Naive thymus-derived CD4-positive, alpha-beta T cell (primary cell): ENCODE measurements around the gene ABHD16A. TPM values are rescaled to one million over a fixed set of nuclear protein-coding genes. Genes with fewer than 3 reads are reported as not detected.

Experiments
- ATAC-seq: fragments of 150-1000 bp; cut with Tn5 transposase; 2 replicates; pipeline ENCODE4 v1.10.0; 2021; ENCODE audit warnings: mild to moderate bottlenecking, moderate library complexity
- CTCF ChIA-PET: fragments of 350-600 bp; sonication (Branson Sonifier 250); formaldehyde crosslinking; loops from one replicate; lab custom pipeline; 2021; ENCODE audit warnings: antibody characterized with exemption; lab: Charles Lee
- POLR2A ChIA-PET: fragments of 350-600 bp; sonication (Branson Sonifier 250); formaldehyde crosslinking; loops from one replicate; lab custom pipeline; 2021; ENCODE audit warnings: antibody characterized with exemption, inconsistent platforms; lab: Charles Lee
- DNase-seq, 9 donors: peaks; one replicate each; pipeline versions ENCODE4 v3.0.0 to v3.0.0-alpha.2; 2020 to 2022; ENCODE audit warnings: mixed read lengths in 1 of 9
- H3K27ac ChIP-seq: one replicate; pipeline ENCODE4 v1.7.0; 2013; ENCODE audit warnings: mild to moderate bottlenecking, low read depth, low read length, moderate library complexity
- H3K27me3 ChIP-seq, 2 donors: one replicate each; pipeline ENCODE4 v1.7.0; 2013; ENCODE audit warnings: low read length in 2 of 2, mild to moderate bottlenecking in 2 of 2, moderate library complexity in 2 of 2; ENCODE audit not compliant: control insufficient read depth in 2 of 2, insufficient read depth in 2 of 2
- H3K36me3 ChIP-seq, 3 experiments: 1 replicate in 2 of 3; 2 replicates in 1 of 3; pipeline ENCODE4 v1.7.0; 2013; ENCODE audit warnings: low read length in 3 of 3, mild to moderate bottlenecking in 3 of 3, moderate library complexity in 1 of 3; ENCODE audit not compliant: insufficient read depth in 3 of 3, control insufficient read depth in 2 of 3
- H3K4me1 ChIP-seq, 2 donors: one replicate each; pipeline ENCODE4 v1.7.0; 2013; ENCODE audit warnings: low read length in 2 of 2, mild to moderate bottlenecking in 2 of 2, moderate library complexity in 1 of 2; ENCODE audit not compliant: control insufficient read depth in 2 of 2, insufficient read depth in 2 of 2
- H3K4me3 ChIP-seq: 2 replicates; pipeline ENCODE4 v1.7.0; 2013; ENCODE audit warnings: mild to moderate bottlenecking, low read length
- H3K9me3 ChIP-seq, 3 experiments: 1 replicate in 2 of 3; 2 replicates in 1 of 3; pipeline ENCODE4 v1.7.0; 2013; ENCODE audit warnings: low read length in 3 of 3; ENCODE audit not compliant: control insufficient read depth in 2 of 3
- H3K27ac Mint-ChIP-seq, 9 donors: one replicate each; pipeline ENCODE4 v1.8.0; 2020 to 2022; ENCODE audit warnings: mixed read lengths in 9 of 9, mild to moderate bottlenecking in 8 of 9, moderate library complexity in 5 of 9, inconsistent platforms in 2 of 9
- H3K27me3 Mint-ChIP-seq, 5 donors: one replicate each; pipeline ENCODE4 v1.8.0; 2021 to 2022; ENCODE audit warnings: mixed read lengths in 5 of 5, mild to moderate bottlenecking in 1 of 5
- H3K36me3 Mint-ChIP-seq, 5 donors: one replicate each; pipeline ENCODE4 v1.8.0; 2020 to 2022; ENCODE audit warnings: mixed read lengths in 5 of 5, mild to moderate bottlenecking in 3 of 5, inconsistent platforms in 1 of 5
- H3K4me1 Mint-ChIP-seq, 7 donors: one replicate each; pipeline ENCODE4 v1.8.0; 2020 to 2022; ENCODE audit warnings: mixed read lengths in 7 of 7, mild to moderate bottlenecking in 3 of 7, inconsistent platforms in 1 of 7
- H3K4me3 Mint-ChIP-seq, 10 donors: one replicate each; pipeline ENCODE4 v1.8.0; 2020 to 2022; ENCODE audit warnings: mild to moderate bottlenecking in 10 of 10, mixed read lengths in 10 of 10, moderate library complexity in 6 of 10, inconsistent platforms in 2 of 10
- H3K9me3 Mint-ChIP-seq, 11 donors: one replicate each; pipeline ENCODE4 v1.8.0; 2020 to 2022; ENCODE audit warnings: mixed read lengths in 11 of 11, mild to moderate bottlenecking in 4 of 11, inconsistent platforms in 1 of 11, moderate library complexity in 1 of 11
- intact Hi-C, 2 donors: fragments of 100-400 bp; cut with micrococcal nuclease; formaldehyde crosslinking; loops; one replicate each; pipeline ENCODE4 v1.15.1; 2023
- polyA plus RNA-seq, 2 donors: library from polyadenylated mRNA; unstranded; fragments of 300-500 nt; fragmentation: Illumina TruSeq; gene quantifications; one replicate each; pipeline ENCODE4 v1.2.3, GENCODE V29; 2021
- total RNA-seq, 6 experiments: library from RNA in 5 of 6; stranded (reverse) in 5 of 6; gene quantifications; 1 replicate in 5 of 6; 2 replicates in 1 of 6; pipeline ENCODE4 v1.2.3 and lab custom pipeline; 2021 to 2026

The ABHD16A gene
- total and polyA plus RNA-seq, 7 experiments from 2014 or later: 31.1 to 71.7 (median 62.9) TPM

DNA sequence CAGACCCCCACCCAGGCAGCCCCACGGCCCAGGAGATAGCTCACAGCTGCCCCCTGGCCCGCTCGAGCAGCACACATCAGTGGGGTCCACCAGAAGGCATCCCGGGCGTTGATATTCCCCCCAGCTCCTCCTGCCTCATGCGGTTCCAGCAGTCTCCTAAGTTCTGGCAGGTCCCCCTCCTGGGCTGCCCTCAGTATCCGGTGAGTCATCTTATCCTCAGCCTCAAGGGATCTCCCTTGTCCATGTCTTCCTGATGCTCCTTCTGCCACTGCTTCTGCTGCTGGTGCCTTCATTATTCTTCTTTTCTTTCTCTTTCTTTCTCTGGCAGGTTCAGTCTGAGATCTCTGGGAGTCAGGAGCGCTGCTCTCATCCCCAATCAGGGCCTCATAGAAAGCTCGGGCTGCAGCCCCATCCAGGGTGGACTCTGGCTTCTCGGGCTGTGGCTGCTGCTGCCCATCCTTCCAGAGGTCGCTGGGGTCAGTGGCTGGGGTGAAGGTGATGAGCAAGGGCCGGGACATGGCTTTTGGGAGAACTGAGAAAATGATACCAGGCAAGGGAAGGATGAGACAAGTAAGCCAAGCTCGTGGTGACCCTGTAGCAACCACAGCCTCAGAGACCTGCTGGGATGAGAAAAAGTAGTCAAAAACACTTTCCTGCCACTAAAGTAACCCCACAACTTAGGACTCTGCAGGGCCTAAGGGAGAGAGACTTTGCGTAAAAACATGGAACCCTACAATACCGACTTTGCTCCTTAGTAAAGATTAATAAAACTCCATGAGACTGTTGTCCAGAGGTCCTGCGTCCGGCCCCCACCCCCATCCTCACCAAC lies 38.9 kb downstream of the ABHD16A start:
- Histone ChIP-seq H3K36me3 (peaks cover 6 to 32% (median 9%) of the 10 kb centered on the region in 3 experiments), H3K4me1 (peaks cover 40 to 52% of the 10 kb centered on the region in 2 donors), H3K9me3 (no peaks in the 10 kb centered on the region), H3K4me3 (peak overlapping the region; percentile 91), H3K27me3 (no peaks in the 10 kb centered on the region), H3K27ac (peak overlapping the region; percentile 97)
- H3K4me1 Mint-ChIP-seq: peaks cover 37 to 87% (median 76%) of the 10 kb centered on the region in 7 donors
- intact Hi-C loops: loop anchor here (2.0 to 10.0 kb wide), 6 partner anchors 75 to 1751 kb away; partner anchors contain the start of genes ATF6B (in 1 of the 2), CUTA (in 1 of the 2), HSD17B8 (in 1 of the 2) and HSPA1B (in 1 of the 2)
- peaks cover 0 to 2% (median 0%) of the 10 kb centered on the region in 5 donors for H3K27me3 Mint-ChIP-seq
- ChIA-PET POLR2A (interaction anchor here (0.6 to 7.1 kb wide), 31 partner anchors 10 to 1540 kb away, joined by 3 to 193 read pairs (median 4); partner anchors contain the start of genes ABHD16A, APOM, BAG6 and DDX39B), CTCF (interaction anchor here (0.7 to 2.7 kb wide), 6 partner anchors 10 to 141 kb away, joined by 3 to 19 read pairs (median 4); partner anchors contain the start of genes APOM and BAG6)
- H3K36me3 Mint-ChIP-seq: peaks cover 7 to 44% (median 11%) of the 10 kb centered on the region in 5 donors
- ATAC-seq (no peak), DNase-seq (peak in 2 of 9 donors; percentile 18 to 33)
- peaks cover 0 to 2% (median 0%) of the 10 kb centered on the region in 11 donors for H3K9me3 Mint-ChIP-seq
- H3K4me3 Mint-ChIP-seq: peak overlapping the region; percentile 93 to 99 (median 96)
- peak overlapping the region; percentile 94 to 99 (median 98) for H3K27ac Mint-ChIP-seq

DNA sequence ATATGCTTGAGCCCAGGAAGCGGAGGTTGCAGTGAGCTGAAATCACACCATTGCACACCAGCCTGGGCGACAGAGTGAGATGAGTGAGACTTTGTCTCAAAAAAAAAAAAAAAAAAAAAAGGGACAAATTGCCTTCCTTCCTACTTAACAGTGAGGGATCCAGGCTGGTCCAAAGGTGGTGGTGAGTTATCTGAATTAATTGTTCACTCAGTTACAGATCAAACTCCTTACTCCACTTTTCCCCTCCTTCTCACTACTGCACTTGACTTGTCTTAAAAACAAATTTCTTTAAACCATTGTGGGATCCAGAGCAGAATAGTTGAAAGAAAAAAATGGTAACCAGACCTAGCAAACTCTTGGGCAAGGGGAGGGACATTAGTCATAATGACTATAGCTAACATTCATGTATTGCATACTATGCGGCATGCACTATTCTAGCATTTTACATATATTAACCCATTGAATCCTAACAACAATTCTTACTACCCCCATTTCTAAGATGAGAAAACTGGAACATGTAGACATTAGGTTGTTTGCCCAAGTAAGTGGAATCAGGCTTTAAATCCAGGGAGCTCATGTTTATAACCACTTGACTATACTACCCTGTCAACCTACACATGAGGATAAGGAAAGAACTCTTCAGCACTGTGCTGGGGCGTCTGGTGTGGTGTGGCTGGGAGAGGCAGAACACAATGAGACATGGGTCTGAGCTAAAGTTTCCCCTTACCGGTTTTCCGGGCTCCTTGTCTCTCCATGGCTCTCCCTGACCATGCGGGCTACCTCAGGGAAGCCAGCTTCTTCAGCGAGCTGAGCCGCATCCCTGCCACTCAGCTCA lies 39.8 kb downstream of the ABHD16A start:
- peak overlapping the region; percentile 51 to 99 (median 98) for H3K27ac Mint-ChIP-seq
- intact Hi-C loops: loop anchor here in 1 of 2 donors (10.0 kb wide), 2 partner anchors 1541 to 1751 kb away; partner anchors contain the start of genes CUTA, HSD17B8, PHF1 and RING1
- Histone ChIP-seq H3K4me1 (peaks cover 48 to 60% of the 10 kb centered on the region in 2 donors), H3K4me3 (peak overlapping the region; percentile 91), H3K36me3 (peaks cover 2 to 29% (median 4%) of the 10 kb centered on the region in 3 experiments), H3K9me3 (no peaks in the 10 kb centered on the region), H3K27me3 (no peaks in the 10 kb centered on the region), H3K27ac (peak overlapping the region; percentile 97)
- H3K27me3 Mint-ChIP-seq: peaks cover 0 to 2% (median 0%) of the 10 kb centered on the region in 5 donors
- peaks cover 7 to 44% (median 11%) of the 10 kb centered on the region in 5 donors for H3K36me3 Mint-ChIP-seq
- H3K9me3 Mint-ChIP-seq: peaks cover 0 to 2% (median 0%) of the 10 kb centered on the region in 11 donors
- DNase-seq: no peak
- H3K4me3 Mint-ChIP-seq: peak overlapping the region; percentile 93 to 99 (median 96)
- ChIA-PET POLR2A (interaction anchor here (0.7 to 7.1 kb wide), 10 partner anchors 10 to 495 kb away, joined by 3 to 193 read pairs (median 4); partner anchors contain the start of genes APOM, BAG6, DXO and LTB), CTCF (interaction anchor here (1.1 to 2.7 kb wide), 4 partner anchors 9 to 82 kb away, joined by 3 to 19 read pairs (median 4); partner anchors contain the start of genes APOM and BAG6)
- H3K4me1 Mint-ChIP-seq: peaks cover 45 to 89% (median 76%) of the 10 kb centered on the region in 7 donors
- ATAC-seq: no peak

DNA sequence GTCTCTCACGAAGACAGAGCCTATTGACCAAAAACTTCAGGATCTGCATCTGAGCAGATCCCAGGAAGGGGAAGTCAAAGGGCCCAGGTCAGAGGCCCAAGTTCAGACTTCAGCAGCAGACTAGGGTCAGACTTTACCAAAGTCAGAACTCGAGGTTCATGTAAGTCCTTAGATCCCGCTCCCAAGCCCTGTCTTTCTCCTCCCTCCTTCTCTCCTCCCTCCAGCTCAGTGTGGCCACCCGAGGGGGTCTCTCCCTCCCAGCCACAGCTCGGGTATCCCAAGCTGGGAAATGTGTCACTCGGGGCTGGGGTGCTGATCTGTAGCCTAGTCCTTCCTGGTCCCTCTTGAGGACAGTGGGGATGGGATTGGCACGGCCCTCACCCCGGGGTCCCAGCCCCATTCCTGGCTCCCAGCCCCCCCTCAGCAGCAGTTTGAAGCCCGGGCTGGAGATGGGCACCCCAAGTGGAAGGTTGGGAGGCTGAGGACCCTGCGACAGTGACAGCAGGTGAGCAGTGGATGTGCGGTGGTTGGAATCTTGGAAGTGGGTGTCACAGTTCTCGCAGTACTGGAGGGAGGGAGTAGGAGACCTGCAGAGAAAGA lies 40.9 kb downstream of the ABHD16A start:
- ATAC-seq (no peak), DNase-seq (no peak)
- ChIA-PET CTCF (no interaction called here), POLR2A (interaction anchor here (0.6 to 7.1 kb wide), 8 partner anchors 9 to 168 kb away, joined by 3 to 193 read pairs (median 6); partner anchors contain the start of genes ABHD16A, APOM, BAG6 and LY6G5C)
- H3K4me3 Mint-ChIP-seq: peak overlapping the region; percentile 9 to 98 (median 91)
- no peaks in the 10 kb centered on the region for H3K27me3 ChIP-seq
- peaks cover 0 to 2% (median 0%) of the 10 kb centered on the region in 5 donors for H3K27me3 Mint-ChIP-seq
- peak overlapping the region; percentile 41 to 95 (median 78) for H3K27ac Mint-ChIP-seq
- no peaks in the 10 kb centered on the region for H3K9me3 ChIP-seq
- peaks cover 50 to 62% of the 10 kb centered on the region in 2 donors for H3K4me1 ChIP-seq
- H3K4me1 Mint-ChIP-seq: peaks cover 48 to 90% (median 76%) of the 10 kb centered on the region in 7 donors
- no peak overlapping the region for H3K4me3 ChIP-seq
- peaks cover 0 to 2% (median 0%) of the 10 kb centered on the region in 11 donors for H3K9me3 Mint-ChIP-seq
- peaks cover 0 to 30% (median 6%) of the 10 kb centered on the region in 3 experiments for H3K36me3 ChIP-seq
- peaks cover 4 to 41% (median 11%) of the 10 kb centered on the region in 5 donors for H3K36me3 Mint-ChIP-seq
- intact Hi-C loops: loop anchor here in 1 of 2 donors (10.0 kb wide), 2 partner anchors 1543 to 1753 kb away; partner anchors contain the start of genes CUTA, HSD17B8, PHF1 and RING1
- no peak overlapping the region for H3K27ac ChIP-seq

- POLR2A ChIA-PET: interaction anchor here (0.6 to 7.1 kb wide), 23 partner anchors 9 to 1616 kb away, joined by 3 to 193 read pairs (median 4); partner anchors contain the start of genes ABHD16A, APOM, BAG6 and DDX39B
- Mint-ChIP-seq H3K4me1 (peaks cover 49 to 89% (median 73%) of the 10 kb centered on the region in 7 donors), H3K9me3 (peaks cover 0 to 2% (median 0%) of the 10 kb centered on the region in 11 donors), H3K27ac (peak overlapping the region; percentile 75 to 95 (median 88)), H3K27me3 (peaks cover 0 to 2% (median 0%) of the 10 kb centered on the region in 5 donors), H3K4me3 (peak overlapping the region; percentile 89 to 98 (median 92)), H3K36me3 (peaks cover 4 to 41% (median 13%) of the 10 kb centered on the region in 5 donors)
- Histone ChIP-seq H3K4me3 (peak overlapping the region; percentile 79), H3K36me3 (peaks cover 0 to 33% (median 6%) of the 10 kb centered on the region in 3 experiments), H3K9me3 (no peaks in the 10 kb centered on the region), H3K4me1 (peaks cover 47 to 57% of the 10 kb centered on the region in 2 donors), H3K27ac (peak overlapping the region; percentile 88), H3K27me3 (no peaks in the 10 kb centered on the region)
- intact Hi-C loops: loop anchor here in 1 of 2 donors (10.0 kb wide), 2 partner anchors 1543 to 1753 kb away; partner anchors contain the start of genes CUTA, HSD17B8, PHF1 and RING1
- no peak for ATAC-seq
- DNase-seq: no peak
- CTCF ChIA-PET: interaction anchor here (0.9 kb wide), 1 partner anchor 9 kb away, joined by 3 read pairs; the partner anchor contains the start of gene BAG6
These were observed 41.6 kb downstream of the ABHD16A start for GRCh38 chr6:31661262-31662123.
